Right atrium auricular region (tissue), 2 donors: ENCODE data around the gene CPHXL. TPM values are rescaled to one million over a fixed set of nuclear protein-coding genes. Genes with fewer than 3 reads are reported as not detected.

ENCODE experiments used
- DNase-seq: peaks from one replicate; pipeline ENCODE4 v3.0.0-alpha.2; 2019; ENCODE audit warnings: low spot score
- H3K27ac ChIP-seq, 2 donors: fragments of 200-600 bp; sonication (generic); 1 replicate in 1 of 2; 2 replicates in 1 of 2; pipeline ENCODE4 v1.5.1; 2016 to 2019
- H3K27me3 ChIP-seq, 2 donors: fragments of 200-600 bp; sonication (generic); one replicate each; pipeline versions ENCODE4 v1.5.1 to v1.6.0; 2017 to 2019
- H3K36me3 ChIP-seq: fragments of 200-600 bp; sonication (generic); one replicate; pipeline ENCODE4 v1.5.1; 2016
- H3K4me1 ChIP-seq, 2 donors: fragments of 200-600 bp; sonication (generic); one replicate each; pipeline versions ENCODE4 v1.5.1 to v1.6.0; 2017 to 2019
- H3K4me3 ChIP-seq, 2 donors: fragments of 200-600 bp; sonication (generic); 1 replicate in 1 of 2; 2 replicates in 1 of 2; pipeline ENCODE4 v1.5.1; 2017 to 2019; ENCODE audit warnings: mild to moderate bottlenecking in 1 of 2, moderate library complexity in 1 of 2
- H3K9me3 ChIP-seq, 2 donors: fragments of 200-600 bp; sonication (generic); one replicate each; pipeline ENCODE4 v1.5.1; 2019
- total RNA-seq, 2 donors: library from RNA; depleted of rRNA; stranded (reverse); fragments of >200 nt; gene quantifications; one replicate each; pipeline ENCODE4 v1.1.0, GENCODE V29; 2016
- TF ChIP-seq, protein P1 (sequence below), 2 donors: fragments of 200-600 bp; sonication (generic); IDR thresholded peaks; one replicate each; pipeline ENCODE4 v1.5.1; 2019; ENCODE audit warnings: antibody characterized with exemption in 2 of 2

The CPHXL gene
- total RNA-seq, 2 donors from 2014 or later: not detected

DNA sequence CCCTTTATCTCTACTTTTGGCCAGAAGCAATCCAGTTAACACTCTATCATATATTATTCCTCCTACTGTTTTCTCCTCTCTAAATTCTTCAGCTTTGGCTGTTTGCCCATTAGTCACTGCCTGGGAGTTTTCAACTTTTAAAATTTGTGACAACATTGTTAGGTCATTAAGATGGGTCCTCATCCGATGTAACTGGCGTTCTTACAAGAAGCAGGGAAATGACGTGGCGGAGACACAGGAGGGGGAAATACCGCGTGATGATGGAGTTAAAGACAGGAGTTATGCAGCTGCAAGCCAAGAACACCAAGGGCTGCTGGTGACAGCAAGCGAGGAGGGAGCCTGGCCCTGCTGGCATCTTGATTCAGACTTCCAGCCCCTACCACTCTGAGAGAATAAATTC, 34.8 kb upstream of the CPHXL start:
- no peak for DNase-seq
- Histone ChIP-seq H3K27ac (no peak overlapping the region), H3K9me3 (no peaks in the 10 kb centered on the region), H3K4me3 (no peak overlapping the region), H3K4me1 (no peaks in the 10 kb centered on the region), H3K27me3 (no peaks in the 10 kb centered on the region), H3K36me3 (no peaks in the 10 kb centered on the region)
- TF ChIP-seq, protein P1, sequence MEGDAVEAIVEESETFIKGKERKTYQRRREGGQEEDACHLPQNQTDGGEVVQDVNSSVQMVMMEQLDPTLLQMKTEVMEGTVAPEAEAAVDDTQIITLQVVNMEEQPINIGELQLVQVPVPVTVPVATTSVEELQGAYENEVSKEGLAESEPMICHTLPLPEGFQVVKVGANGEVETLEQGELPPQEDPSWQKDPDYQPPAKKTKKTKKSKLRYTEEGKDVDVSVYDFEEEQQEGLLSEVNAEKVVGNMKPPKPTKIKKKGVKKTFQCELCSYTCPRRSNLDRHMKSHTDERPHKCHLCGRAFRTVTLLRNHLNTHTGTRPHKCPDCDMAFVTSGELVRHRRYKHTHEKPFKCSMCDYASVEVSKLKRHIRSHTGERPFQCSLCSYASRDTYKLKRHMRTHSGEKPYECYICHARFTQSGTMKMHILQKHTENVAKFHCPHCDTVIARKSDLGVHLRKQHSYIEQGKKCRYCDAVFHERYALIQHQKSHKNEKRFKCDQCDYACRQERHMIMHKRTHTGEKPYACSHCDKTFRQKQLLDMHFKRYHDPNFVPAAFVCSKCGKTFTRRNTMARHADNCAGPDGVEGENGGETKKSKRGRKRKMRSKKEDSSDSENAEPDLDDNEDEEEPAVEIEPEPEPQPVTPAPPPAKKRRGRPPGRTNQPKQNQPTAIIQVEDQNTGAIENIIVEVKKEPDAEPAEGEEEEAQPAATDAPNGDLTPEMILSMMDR (IDR thresholded peaks at IDR 0.05): no peak

DNA sequence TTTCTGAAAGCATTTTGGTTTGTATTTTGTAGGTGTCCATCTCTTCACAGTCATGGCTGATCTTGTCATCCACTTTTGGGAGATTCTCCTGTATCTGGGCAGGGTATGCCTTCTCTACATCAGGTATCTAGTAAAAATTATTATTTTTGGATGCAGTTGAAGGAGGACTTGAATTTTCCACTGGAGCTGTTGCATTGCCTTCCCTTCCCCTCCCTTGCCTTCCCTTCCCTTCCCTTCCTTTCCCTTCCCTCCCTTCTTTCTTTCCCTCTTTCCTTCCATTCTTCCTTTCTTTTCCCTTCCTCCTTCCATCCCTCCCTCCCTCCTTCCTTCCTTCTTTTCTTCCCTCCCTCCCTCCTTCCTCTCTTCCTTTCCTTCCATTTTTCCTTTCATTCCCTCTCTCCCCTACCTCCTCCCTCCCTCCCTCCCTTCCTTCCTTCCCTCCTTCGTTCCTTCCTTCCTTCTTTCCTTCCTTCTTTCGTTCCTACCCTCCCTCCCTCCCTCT, 33.8 kb upstream of the CPHXL start:
- DNase-seq: no peak
- no peaks in the 10 kb centered on the region for H3K4me1 ChIP-seq
- H3K36me3 ChIP-seq: no peaks in the 10 kb centered on the region
- TF ChIP-seq, protein P1 (IDR thresholded peaks at IDR 0.05): no peak
- no peaks in the 10 kb centered on the region for H3K27me3 ChIP-seq
- no peak overlapping the region for H3K27ac ChIP-seq
- no peak overlapping the region for H3K4me3 ChIP-seq
- H3K9me3 ChIP-seq: no peaks in the 10 kb centered on the region

DNA sequence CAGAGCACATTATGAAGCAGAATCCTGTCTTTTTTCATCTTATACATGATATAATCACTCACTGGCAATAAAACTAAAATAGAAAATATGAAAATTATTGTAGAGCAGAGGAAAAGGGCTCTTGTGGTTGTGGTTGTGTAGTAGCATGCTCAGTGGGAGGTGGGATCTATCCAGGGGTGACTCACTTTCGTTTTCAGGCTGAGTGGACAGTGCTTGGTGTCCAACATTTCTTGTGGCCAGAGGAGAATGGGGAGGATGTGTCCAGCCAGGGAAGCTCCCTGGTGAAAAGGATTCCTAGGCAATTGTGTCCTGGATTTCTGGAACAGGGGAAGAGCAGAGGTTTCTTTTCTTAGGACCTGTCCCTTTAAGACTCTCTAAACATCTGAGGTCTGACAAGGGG, 31.9 kb upstream of the CPHXL start:
- Histone ChIP-seq H3K27me3 (no peaks in the 10 kb centered on the region), H3K4me1 (no peaks in the 10 kb centered on the region)
- TF ChIP-seq, protein P1 (IDR thresholded peaks at IDR 0.05): no peak

DNA sequence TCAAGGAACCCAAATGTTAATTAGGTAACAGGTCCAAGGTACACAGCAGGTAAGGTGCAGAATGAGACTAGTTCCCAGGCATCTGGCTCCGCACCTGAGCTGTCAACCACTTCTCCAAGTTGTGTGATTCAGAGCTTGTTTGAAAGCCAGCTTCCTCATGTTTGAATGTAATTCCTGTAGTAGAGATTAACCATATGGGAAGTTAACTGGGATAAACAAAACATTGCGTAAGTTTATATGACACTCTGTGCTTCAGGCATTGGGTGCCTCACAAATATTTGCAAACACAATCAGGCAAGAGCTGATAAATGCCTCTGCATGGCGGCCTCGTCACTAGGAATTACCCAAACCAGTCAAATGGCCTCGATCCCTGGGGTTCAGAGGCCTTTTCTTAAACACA, 27.9 kb upstream of the CPHXL start:
- TF ChIP-seq, protein P1 (IDR thresholded peaks at IDR 0.05): no peak
- H3K27ac ChIP-seq: no peak overlapping the region
- no peak for DNase-seq
- no peak overlapping the region for H3K4me3 ChIP-seq
- no peaks in the 10 kb centered on the region for H3K27me3 ChIP-seq
- H3K36me3 ChIP-seq: no peaks in the 10 kb centered on the region
- H3K4me1 ChIP-seq: no peaks in the 10 kb centered on the region
- no peaks in the 10 kb centered on the region for H3K9me3 ChIP-seq

More for the DNA sequence above, 31.9 kb upstream of the CPHXL start:
- Histone ChIP-seq H3K9me3 (no peaks in the 10 kb centered on the region), H3K4me3 (no peak overlapping the region), H3K36me3 (no peaks in the 10 kb centered on the region), H3K27ac (no peak overlapping the region)
- DNase-seq: no peak

DNA sequence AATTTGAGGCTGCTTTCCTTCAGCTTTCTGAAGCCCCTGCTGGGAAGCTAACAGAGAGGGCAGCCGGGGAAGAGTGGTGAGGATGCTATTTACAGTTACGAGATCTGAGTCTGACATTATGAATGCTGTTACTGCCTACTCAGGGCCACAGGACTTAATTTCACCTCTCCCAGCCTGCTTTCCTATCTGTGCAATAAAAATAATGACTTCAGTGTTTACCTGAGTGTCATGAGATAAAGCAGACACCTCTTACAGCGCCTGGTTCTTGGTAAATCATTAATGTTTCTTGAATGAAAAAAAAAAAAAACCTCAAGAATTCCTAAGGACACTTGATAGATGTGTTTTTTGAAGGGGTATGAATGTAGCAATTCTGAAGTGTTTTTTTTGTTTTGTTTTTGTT, 24.2 kb upstream of the CPHXL start:
- no peak overlapping the region for H3K27ac ChIP-seq
- no peak overlapping the region for H3K4me3 ChIP-seq
- H3K9me3 ChIP-seq: no peaks in the 10 kb centered on the region
- H3K4me1 ChIP-seq: no peaks in the 10 kb centered on the region
- no peaks in the 10 kb centered on the region for H3K36me3 ChIP-seq
- no peaks in the 10 kb centered on the region for H3K27me3 ChIP-seq
- DNase-seq: no peak
- TF ChIP-seq, protein P1 (IDR thresholded peaks at IDR 0.05): no peak

DNA sequence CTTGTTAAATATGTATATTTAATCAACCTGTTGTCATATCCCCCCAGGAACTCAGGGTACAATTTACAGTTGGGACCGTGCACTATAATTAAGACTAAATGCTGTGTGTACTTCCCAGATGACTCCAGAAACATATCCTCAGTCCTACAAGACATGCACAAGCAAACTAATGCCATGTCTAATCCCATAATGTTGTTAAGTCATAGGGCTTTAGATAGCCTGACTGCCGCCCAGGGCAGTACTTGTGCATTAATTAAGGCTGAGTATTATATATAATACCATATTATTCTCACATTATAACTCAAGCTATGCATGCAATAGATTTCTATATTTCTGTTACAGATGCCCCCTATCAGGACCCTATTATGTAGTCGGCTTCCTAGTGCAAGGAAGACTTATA, 20.1 kb upstream of the CPHXL start:
- Histone ChIP-seq H3K27me3 (no peaks in the 10 kb centered on the region), H3K36me3 (no peaks in the 10 kb centered on the region), H3K4me1 (no peaks in the 10 kb centered on the region), H3K9me3 (no peaks in the 10 kb centered on the region), H3K4me3 (no peak overlapping the region), H3K27ac (no peak overlapping the region)
- DNase-seq: no peak
- TF ChIP-seq, protein P1 (IDR thresholded peaks at IDR 0.05): no peak
